GM19452 (cell line): ENCODE results near the gene DRAP1.
"Not testable (repeated sequence)": the region's sequence is repeated elsewhere in the genome, so short reads cannot be mapped to it uniquely, and the experiment has no call there.

Experiments used
- ATAC-seq: cut with Tn5 transposase; IDR thresholded peaks from one replicate; pipeline ENCODE4 v1.9.1; 2021; ENCODE audit not compliant: unreplicated experiment

DRAP1 gene

GRCh38 chr11:65927904-65928397 lies 8.7 kb downstream of the DRAP1 start:
- ATAC-seq = no peak

- ATAC-seq = no peak
These were observed 9.4 kb downstream of the DRAP1 start for GRCh38 chr11:65928667-65929066.

- ATAC-seq = no peak
These were observed 12.7 kb downstream of the DRAP1 start for GRCh38 chr11:65931773-65932557.

- no peak for ATAC-seq
These were observed 13.3 kb downstream of the DRAP1 start for GRCh38 chr11:65932558-65932919.

GRCh38 chr11:65934014-65934413 lies 14.8 kb downstream of the DRAP1 start:
- no peak for ATAC-seq

GRCh38 chr11:65937766-65938165 lies 18.5 kb downstream of the DRAP1 start:
- no peak for ATAC-seq

GRCh38 chr11:65941720-65942310 lies 22.6 kb downstream of the DRAP1 start:
- ATAC-seq = no peak

- no peak for ATAC-seq
These were observed 23.3 kb downstream of the DRAP1 start for GRCh38 chr11:65942531-65942930.

GRCh38 chr11:65944191-65944590 lies 25.0 kb downstream of the DRAP1 start:
- no peak for ATAC-seq

GRCh38 chr11:65944767-65945166 lies 25.5 kb downstream of the DRAP1 start:
- no peak for ATAC-seq

GRCh38 chr11:65945430-65945911 lies 26.2 kb downstream of the DRAP1 start, which contains the start of gene TSGA10IP:
Gene TSGA10IP, plus strand, starts transcription at chr11:65945480. Its CDS starts 196 bp downstream, at chr11:65945676.
- ATAC-seq = no peak

GRCh38 chr11:65945941-65946558 lies 26.8 kb downstream of the DRAP1 start:
- ATAC-seq = no peak

GRCh38 chr11:65946655-65947054 lies 27.4 kb downstream of the DRAP1 start:
- no peak for ATAC-seq

- no peak for ATAC-seq
These were observed 27.9 kb downstream of the DRAP1 start for GRCh38 chr11:65947133-65947532.

- ATAC-seq = no peak
These were observed 28.4 kb downstream of the DRAP1 start for GRCh38 chr11:65947603-65948125.

GRCh38 chr11:65950711-65951110 lies 31.5 kb downstream of the DRAP1 start:
- ATAC-seq = not testable (repeated sequence)

GRCh38 chr11:65951641-65952040 lies 32.4 kb downstream of the DRAP1 start:
- ATAC-seq = not testable (repeated sequence)

- no peak for ATAC-seq
These were observed 32.9 kb downstream of the DRAP1 start for GRCh38 chr11:65952052-65952521.

GRCh38 chr11:65953471-65953870 lies 34.2 kb downstream of the DRAP1 start:
- no peak for ATAC-seq

- no peak for ATAC-seq
These were observed 35.5 kb downstream of the DRAP1 start for GRCh38 chr11:65954771-65955170.

GRCh38 chr11:65958291-65958690 lies 39.1 kb downstream of the DRAP1 start:
- ATAC-seq = no peak
